Fibroblast of villous mesenchyme (primary cell): ENCODE results near the gene FBXO42. TPM values are rescaled to one million over a fixed set of nuclear protein-coding genes. Genes with fewer than 3 reads are reported as not detected.
"Not testable (repeated sequence)": the region's sequence is repeated elsewhere in the genome, so short reads cannot be mapped to it uniquely, and the experiment has no call there.

Source experiments
- DNase-seq: peaks from one replicate; pipeline ENCODE4 v3.0.0-alpha.2; 2010; ENCODE audit warnings: low read depth
- H3K4me3 ChIP-seq: 2 replicates; pipeline ENCODE4 v1.5.1; 2011; ENCODE audit warnings: low read depth, mild to moderate bottlenecking, low read length
- CTCF ChIP-seq: IDR thresholded peaks from 2 replicates; pipeline ENCODE4 v1.5.1; 2012; ENCODE audit warnings: low read depth, mild to moderate bottlenecking, low read length; ENCODE audit not compliant: insufficient read depth
- total RNA-seq: library from RNA; depleted of rRNA; stranded (reverse); fragments of >200 nt; gene quantifications from 2 replicates; pipeline ENCODE4 v1.2.3, GENCODE V29; 2012

The FBXO42 gene
- total RNA-seq, 1 donor = 16.0 TPM

GRCh38 chr1:16260814-16261213 lies 91.5 kb downstream of the FBXO42 start:
- TF ChIP-seq CTCF = no peak
- no peak overlapping the region for H3K4me3 ChIP-seq
- no peak for DNase-seq

- TF ChIP-seq CTCF = no peak
- DNase-seq = no peak
- H3K4me3 ChIP-seq = no peak overlapping the region
Observed at GRCh38 chr1:16258591-16259135, 93.6 kb downstream of the FBXO42 start.

- DNase-seq = no peak
- H3K4me3 ChIP-seq = no peak overlapping the region
- no peak for TF ChIP-seq CTCF
Observed at GRCh38 chr1:16257968-16258367, 94.3 kb downstream of the FBXO42 start.

GRCh38 chr1:16257556-16257955 lies 94.7 kb downstream of the FBXO42 start:
- not testable (repeated sequence) for H3K4me3 ChIP-seq, DNase-seq

- H3K4me3 ChIP-seq = no peak overlapping the region
- no peak for TF ChIP-seq CTCF
- no peak for DNase-seq
Observed at GRCh38 chr1:16256478-16256877, 95.8 kb downstream of the FBXO42 start.

- TF ChIP-seq CTCF = no peak
- DNase-seq = no peak
- no peak overlapping the region for H3K4me3 ChIP-seq
Observed at GRCh38 chr1:16254263-16254928, 97.9 kb downstream of the FBXO42 start.

GRCh38 chr1:16253332-16253922 lies 98.9 kb downstream of the FBXO42 start:
- no peak overlapping the region for H3K4me3 ChIP-seq
- TF ChIP-seq CTCF = no peak
- no peak for DNase-seq
